ENCODE results near the gene ODC1.

ODC1 gene

GRCh38 chr2:10451819-10452218, 3.7 kb upstream of the ODC1 start:
- TF ChIP-seq GATA3 (IDR thresholded peaks at IDR 0.05; ENCODE audit: low read depth, low read length) (no peak), GATA2 (IDR thresholded peaks at IDR 0.05; ENCODE audit: low read depth, low read length) (no peak)

- TF ChIP-seq GATA3 (IDR thresholded peaks at IDR 0.05; ENCODE audit: low read depth, low read length): no peak
- no peak for TF ChIP-seq GATA2 (IDR thresholded peaks at IDR 0.05; ENCODE audit: low read depth, low read length)
Observed at GRCh38 chr2:10449838-10450691, 1.9 kb upstream of the ODC1 start.

GRCh38 chr2:10449486-10449831, 1.3 kb upstream of the ODC1 start:
- no peak for TF ChIP-seq GATA3 (IDR thresholded peaks at IDR 0.05; ENCODE audit: low read depth, low read length)
- TF ChIP-seq GATA2 (IDR thresholded peaks at IDR 0.05; ENCODE audit: low read depth, low read length): no peak

- no peak for TF ChIP-seq GATA3 (IDR thresholded peaks at IDR 0.05; ENCODE audit: low read depth, low read length)
- TF ChIP-seq GATA2 (IDR thresholded peaks at IDR 0.05; ENCODE audit: low read depth, low read length): no peak
Observed at GRCh38 chr2:10448576-10449485, 704 bp upstream of the ODC1 start.

GRCh38 chr2:10447300-10447894, 730 bp downstream of the ODC1 start:
- no peak for TF ChIP-seq GATA3 (IDR thresholded peaks at IDR 0.05; ENCODE audit: low read depth, low read length)
- TF ChIP-seq GATA2 (IDR thresholded peaks at IDR 0.05; ENCODE audit: low read depth, low read length): no peak

GRCh38 chr2:10446631-10447030, 1.5 kb downstream of the ODC1 start:
- no peak for TF ChIP-seq GATA2 (IDR thresholded peaks at IDR 0.05; ENCODE audit: low read depth, low read length)

GRCh38 chr2:10444463-10444862, 3.7 kb downstream of the ODC1 start:
- TF ChIP-seq GATA3 (IDR thresholded peaks at IDR 0.05; ENCODE audit: low read depth, low read length): no peak
- TF ChIP-seq GATA2 (IDR thresholded peaks at IDR 0.05; ENCODE audit: low read depth, low read length): no peak

- TF ChIP-seq GATA3 (IDR thresholded peaks at IDR 0.05; ENCODE audit: low read depth, low read length): no peak
- no peak for TF ChIP-seq GATA2 (IDR thresholded peaks at IDR 0.05; ENCODE audit: low read depth, low read length)
Observed at GRCh38 chr2:10441948-10442347, 6.2 kb downstream of the ODC1 start.

- TF ChIP-seq GATA2 (IDR thresholded peaks at IDR 0.05; ENCODE audit: low read depth, low read length) (no peak), GATA3 (IDR thresholded peaks at IDR 0.05; ENCODE audit: low read depth, low read length) (no peak)
Observed at GRCh38 chr2:10440736-10441135, 7.4 kb downstream of the ODC1 start.

GRCh38 chr2:10439971-10440370, 8.2 kb downstream of the ODC1 start:
- TF ChIP-seq GATA2 (IDR thresholded peaks at IDR 0.05; ENCODE audit: low read depth, low read length) (no peak), GATA3 (IDR thresholded peaks at IDR 0.05; ENCODE audit: low read depth, low read length) (no peak)

GRCh38 chr2:10439185-10439879, 8.8 kb downstream of the ODC1 start:
- TF ChIP-seq GATA2 (IDR thresholded peaks at IDR 0.05; ENCODE audit: low read depth, low read length) (no peak), GATA3 (IDR thresholded peaks at IDR 0.05; ENCODE audit: low read depth, low read length) (no peak)

GRCh38 chr2:10438688-10439087, 9.4 kb downstream of the ODC1 start:
- TF ChIP-seq GATA3 (IDR thresholded peaks at IDR 0.05; ENCODE audit: low read depth, low read length) (no peak), GATA2 (IDR thresholded peaks at IDR 0.05; ENCODE audit: low read depth, low read length) (no peak)

- no peak for TF ChIP-seq GATA2 (IDR thresholded peaks at IDR 0.05; ENCODE audit: low read depth, low read length)
- TF ChIP-seq GATA3 (IDR thresholded peaks at IDR 0.05; ENCODE audit: low read depth, low read length): no peak
Observed at GRCh38 chr2:10437806-10438205, 10.3 kb downstream of the ODC1 start.

GRCh38 chr2:10436583-10437110, 11.5 kb downstream of the ODC1 start:
- TF ChIP-seq GATA3 (IDR thresholded peaks at IDR 0.05; ENCODE audit: low read depth, low read length) (no peak), GATA2 (IDR thresholded peaks at IDR 0.05; ENCODE audit: low read depth, low read length) (no peak)

Measured in SH-SY5Y (cell line).